H54 (cell line): ENCODE results near the gene IFT74.

Source experiments
- DNase-seq: peaks from one replicate; pipeline ENCODE4 v3.0.0; 2011; ENCODE audit warnings: low spot score, mixed read lengths; ENCODE audit not compliant: insufficient read length
- FAIRE-seq: peaks from 3 replicates; lab custom pipeline; 2011; peaks lifted over from hg19 to GRCh38; lab: Jason Lieb, UNC
- POLR2A ChIP-seq: IDR thresholded peaks from 2 replicates; pipeline ENCODE4 v1.6.1; 2011; ENCODE audit warnings: low read depth, mild to moderate bottlenecking, low read length

IFT74 gene

DNA sequence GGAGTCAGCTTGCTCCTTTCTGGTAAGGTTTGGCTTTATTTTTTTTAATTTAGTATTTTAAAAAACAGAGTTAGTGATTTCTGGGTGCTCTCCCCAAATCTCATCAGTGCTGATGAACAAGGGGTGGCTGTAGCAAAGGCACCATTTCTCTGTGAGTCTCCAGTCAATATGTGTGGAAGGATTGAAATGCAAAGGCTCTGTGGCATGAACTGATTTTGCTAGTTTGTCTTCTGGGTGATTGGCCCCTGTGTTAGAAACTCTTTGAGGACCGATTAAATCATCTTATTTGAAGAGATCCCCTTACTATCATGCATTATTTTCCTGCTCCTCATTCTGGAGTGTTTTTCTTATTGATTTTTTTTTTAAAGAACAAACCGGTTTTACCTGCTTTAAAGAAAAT lies 153.4 kb downstream of the IFT74 start:
- DNase-seq (no peak), FAIRE-seq (no peak)
- TF ChIP-seq POLR2A: no peak

DNA sequence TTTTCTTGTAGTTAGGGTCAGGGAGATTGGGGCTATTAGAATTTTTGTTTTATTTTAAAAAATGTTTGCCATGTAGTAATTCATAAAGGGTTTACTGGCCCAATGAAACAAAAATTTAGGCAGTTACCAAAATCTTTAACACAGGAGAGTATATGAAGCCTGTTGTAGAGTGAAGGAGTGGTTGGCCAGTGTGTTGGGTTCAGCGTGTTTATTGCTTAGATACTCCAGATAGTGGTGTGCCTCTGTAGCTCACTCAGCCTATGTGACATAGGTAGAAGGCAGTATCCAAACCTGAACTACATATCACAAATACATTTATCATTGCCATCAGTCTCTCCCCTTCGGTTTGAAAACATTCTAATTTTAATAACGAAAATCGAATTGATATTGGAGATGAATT lies 154.0 kb downstream of the IFT74 start:
- TF ChIP-seq POLR2A: no peak
- FAIRE-seq (no peak), DNase-seq (no peak)

DNA sequence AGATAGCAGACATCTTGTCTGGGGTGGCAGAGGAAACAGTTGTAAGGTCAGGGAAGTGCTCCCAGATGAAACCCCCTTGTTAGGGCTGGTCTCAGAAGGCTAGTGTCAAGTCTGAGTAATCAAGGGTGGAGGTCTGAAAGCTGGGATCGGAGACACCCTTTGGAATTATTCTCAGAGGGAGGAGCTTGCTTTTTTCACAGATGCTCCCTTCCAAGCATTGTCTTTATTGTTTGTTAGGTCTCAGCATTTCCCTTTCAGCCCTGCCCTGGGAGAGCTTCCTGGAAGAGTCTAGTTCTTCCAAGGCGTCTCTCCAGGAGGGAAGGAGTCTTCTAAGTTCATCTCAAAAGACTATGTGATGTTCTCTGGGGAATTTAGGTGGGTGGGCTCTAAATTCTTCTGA lies 156.0 kb downstream of the IFT74 start:
- DNase-seq (no peak), FAIRE-seq (no peak)

More for the DNA sequence above, 156.0 kb downstream of the IFT74 start:
- TF ChIP-seq POLR2A: no peak
